OCI-LY7 (cell line): Measurements from ENCODE around the gene LBR. TPM values are rescaled to one million over a fixed set of nuclear protein-coding genes. Genes with fewer than 3 reads are reported as not detected.

Experiments
- BruUV-seq: library from RNA; stranded (reverse); fragments of 400-500 nt; replicated peaks from 2 replicates; lab custom pipeline; 2021; lab: Mats Ljungman, UMichigan
- CTCF ChIA-PET: fragments of 300-600 bp; sonication (Branson Sonifier 250); formaldehyde crosslinking; loops from one replicate; lab custom pipeline; 2022; ENCODE audit warnings: antibody characterized with exemption; ENCODE audit not compliant: unreplicated experiment; lab: Charles Lee
- POLR2A ChIA-PET: fragments of 300-600 bp; sonication (Branson Sonifier 250); formaldehyde crosslinking; loops from one replicate; lab custom pipeline; 2022; ENCODE audit warnings: antibody characterized with exemption; lab: Charles Lee
- DNase-seq: peaks from one replicate; pipeline ENCODE4 v3.0.0-alpha.2; 2015; ENCODE audit warnings: low spot score
- H2AFZ ChIP-seq: fragments of 200-600 bp; sonication (generic), shearing (Covaris generic); 2 replicates; pipeline ENCODE4 v1.6.1; 2014; ENCODE audit warnings: mild to moderate bottlenecking, antibody characterized with exemption, low read length, moderate library complexity
- H3K27ac ChIP-seq: fragments of 200-600 bp; sonication (generic); 2 replicates; pipeline ENCODE4 v1.5.1; 2014; ENCODE audit warnings: mixed run types, low read depth, mild to moderate bottlenecking, moderate library complexity, low read length, inconsistent platforms; ENCODE audit not compliant: poor library complexity, severe bottlenecking
- H3K36me3 ChIP-seq: fragments of 200-600 bp; sonication (generic); 2 replicates; pipeline ENCODE4 v1.6.1; 2014; ENCODE audit warnings: mild to moderate bottlenecking, antibody characterized with exemption, low read length, moderate library complexity, mixed read lengths; ENCODE audit not compliant: insufficient read depth
- H3K4me1 ChIP-seq: fragments of 200-600 bp; sonication (generic); 2 replicates; pipeline ENCODE4 v1.5.1; 2014; ENCODE audit warnings: mild to moderate bottlenecking, low read length; ENCODE audit not compliant: insufficient read depth, poor library complexity, severe bottlenecking
- H3K4me2 ChIP-seq: fragments of 200-600 bp; sonication (generic); 2 replicates; pipeline ENCODE4 v1.6.1; 2014; ENCODE audit warnings: mild to moderate bottlenecking, low read length
- H3K4me3 ChIP-seq: fragments of 200-600 bp; sonication (generic); 2 replicates; pipeline ENCODE4 v1.5.1; 2014; ENCODE audit warnings: mild to moderate bottlenecking, low read depth, low read length; ENCODE audit not compliant: poor library complexity, severe bottlenecking
- H3K79me2 ChIP-seq: fragments of 200-600 bp; sonication (generic); 2 replicates; pipeline ENCODE4 v1.6.1; 2016; ENCODE audit warnings: low read depth, mild to moderate bottlenecking, low read length, moderate library complexity, mixed read lengths; ENCODE audit not compliant: insufficient read depth
- H3K9me2 ChIP-seq: fragments of 200-600 bp; sonication (generic); 2 replicates; pipeline ENCODE4 v1.6.1; 2016; ENCODE audit warnings: mild to moderate bottlenecking, low read length, mixed read lengths; ENCODE audit not compliant: insufficient read depth
- H3K9me3 ChIP-seq: fragments of 200-600 bp; sonication (generic); 2 replicates; pipeline ENCODE4 v1.6.1; 2014; ENCODE audit warnings: mild to moderate bottlenecking, mixed run types, low read length, mixed read lengths
- H4K20me1 ChIP-seq: fragments of 200-600 bp; sonication (generic); 2 replicates; pipeline ENCODE4 v1.6.1; 2014; ENCODE audit warnings: mild to moderate bottlenecking, antibody characterized with exemption, low read length, moderate library complexity, mixed read lengths; ENCODE audit not compliant: insufficient read depth
- EZH2phosphoT487 ChIP-seq: fragments of 200-600 bp; sonication (generic); IDR thresholded peaks from 2 replicates; pipeline ENCODE4 v1.6.1; 2018; ENCODE audit warnings: low read depth, borderline replicate concordance, mild to moderate bottlenecking, mixed run types, antibody characterized with exemption, low read length, moderate library complexity, mixed read lengths
- intact Hi-C: fragments of 100-400 bp; cut with micrococcal nuclease; formaldehyde crosslinking; loops from one replicate; pipeline ENCODE4 v1.10.0; 2022; ENCODE audit not compliant: unreplicated experiment
- total RNA-seq, 2 experiments: library from RNA; depleted of rRNA in 1 of 2; stranded (reverse); fragments of >200 nt in 1 of 2; shearing (Covaris generic) in 1 of 2; gene quantifications; 2 replicates each; pipeline ENCODE4 v1.2.3, GENCODE V29; 2014 to 2022
- TF ChIP-seq, protein P1 (sequence below): fragments of 200-600 bp; sonication (generic); conservative IDR thresholded peaks from 2 replicates; pipeline ENCODE4 v1.5.1; 2014; ENCODE audit warnings: mild to moderate bottlenecking, antibody characterized with exemption, low read length, moderate library complexity, mixed read lengths

The LBR gene
- total RNA-seq, 2 experiments from 2014 or later: 117 to 288 TPM

DNA sequence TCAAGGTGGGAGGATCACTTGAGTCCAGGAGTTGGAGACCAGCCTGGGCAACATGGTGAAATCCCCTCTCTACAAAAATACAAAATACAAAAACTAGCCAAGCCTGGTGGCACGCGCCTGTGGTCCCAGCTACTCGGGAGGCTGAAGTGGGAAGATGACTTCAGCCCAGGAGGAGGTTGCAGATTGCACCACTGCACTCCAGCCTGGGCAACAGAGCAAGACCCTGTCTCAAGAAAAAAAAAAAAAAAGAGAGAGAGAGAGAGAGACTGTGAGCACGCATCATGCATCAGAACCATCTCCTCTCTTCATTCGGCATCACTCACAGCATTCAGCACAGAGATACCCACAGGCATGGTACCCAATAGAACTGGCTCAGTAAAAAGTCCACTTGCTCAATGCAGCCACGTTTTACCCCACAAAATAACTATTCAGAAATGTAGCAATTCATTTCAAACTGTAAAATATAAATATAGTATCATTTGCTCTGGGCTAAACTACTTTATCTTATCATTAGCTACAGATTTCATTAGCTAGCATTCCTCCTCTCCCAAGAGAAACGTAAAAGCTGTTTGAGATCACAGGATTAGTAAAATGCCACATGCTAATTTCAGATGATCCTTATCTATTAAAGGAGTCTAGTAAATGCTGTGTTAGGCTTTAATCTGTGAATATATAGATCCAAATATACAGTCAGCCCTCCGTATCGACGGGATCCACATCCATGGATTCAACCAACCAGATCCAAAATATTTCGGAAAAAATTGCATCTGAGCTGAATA, 11.7 kb downstream of the LBR start:
- TF ChIP-seq, protein P1, sequence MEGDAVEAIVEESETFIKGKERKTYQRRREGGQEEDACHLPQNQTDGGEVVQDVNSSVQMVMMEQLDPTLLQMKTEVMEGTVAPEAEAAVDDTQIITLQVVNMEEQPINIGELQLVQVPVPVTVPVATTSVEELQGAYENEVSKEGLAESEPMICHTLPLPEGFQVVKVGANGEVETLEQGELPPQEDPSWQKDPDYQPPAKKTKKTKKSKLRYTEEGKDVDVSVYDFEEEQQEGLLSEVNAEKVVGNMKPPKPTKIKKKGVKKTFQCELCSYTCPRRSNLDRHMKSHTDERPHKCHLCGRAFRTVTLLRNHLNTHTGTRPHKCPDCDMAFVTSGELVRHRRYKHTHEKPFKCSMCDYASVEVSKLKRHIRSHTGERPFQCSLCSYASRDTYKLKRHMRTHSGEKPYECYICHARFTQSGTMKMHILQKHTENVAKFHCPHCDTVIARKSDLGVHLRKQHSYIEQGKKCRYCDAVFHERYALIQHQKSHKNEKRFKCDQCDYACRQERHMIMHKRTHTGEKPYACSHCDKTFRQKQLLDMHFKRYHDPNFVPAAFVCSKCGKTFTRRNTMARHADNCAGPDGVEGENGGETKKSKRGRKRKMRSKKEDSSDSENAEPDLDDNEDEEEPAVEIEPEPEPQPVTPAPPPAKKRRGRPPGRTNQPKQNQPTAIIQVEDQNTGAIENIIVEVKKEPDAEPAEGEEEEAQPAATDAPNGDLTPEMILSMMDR: no peak
- no peak for TF ChIP-seq EZH2phosphoT487
- Histone ChIP-seq H3K9me3 (no peaks in the 10 kb centered on the region), H2AFZ (no peak overlapping the region), H4K20me1 (peaks cover 12% of the 10 kb centered on the region), H3K4me2 (no peak overlapping the region), H3K9me2 (no peaks in the 10 kb centered on the region), H3K4me3 (no peak overlapping the region), H3K4me1 (no peaks in the 10 kb centered on the region), H3K79me2 (peaks cover 93% of the 10 kb centered on the region), H3K27ac (no peak overlapping the region), H3K36me3 (peaks cover 100% of the 10 kb centered on the region)
- ChIA-PET POLR2A (interaction anchor here (0.6 to 5.0 kb wide), 2 partner anchors 9 to 16 kb away, joined by 3 to 30 read pairs; no protein-coding TSS in a partner anchor), CTCF (no interaction called here)
- intact Hi-C loops: no loop called here
- no peak for DNase-seq
- BruUV-seq: no TSS peak

DNA sequence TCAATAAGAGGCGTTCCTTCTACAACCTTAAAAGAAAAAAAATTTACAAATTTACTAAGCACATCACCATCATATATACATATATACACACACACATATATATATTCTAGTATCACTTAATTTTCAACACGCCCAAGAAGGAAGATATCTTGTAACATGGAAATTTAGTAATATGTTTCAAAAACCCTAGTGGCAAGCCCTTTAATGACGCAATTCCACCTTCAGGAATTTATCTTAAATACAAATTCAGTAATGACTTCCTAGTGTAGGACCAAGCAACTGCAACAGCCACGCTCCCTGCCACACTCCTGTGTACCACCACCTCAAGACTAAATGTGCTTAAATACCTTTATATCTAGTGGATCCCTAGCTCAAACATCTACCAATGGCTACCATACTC, 12.5 kb downstream of the LBR start:
- H3K4me3 ChIP-seq: no peak overlapping the region
- ChIA-PET CTCF (no interaction called here), POLR2A (interaction anchor here (0.6 to 5.0 kb wide), 2 partner anchors 10 to 241 kb away, joined by 3 to 30 read pairs; no protein-coding TSS in a partner anchor)
- H3K9me3 ChIP-seq: no peaks in the 10 kb centered on the region
- DNase-seq: no peak
- peaks cover 100% of the 10 kb centered on the region for H3K36me3 ChIP-seq
- no peaks in the 10 kb centered on the region for H3K4me1 ChIP-seq
- no peak overlapping the region for H3K4me2 ChIP-seq
- H3K79me2 ChIP-seq: peaks cover 92% of the 10 kb centered on the region
- intact Hi-C loops: no loop called here
- no peak overlapping the region for H3K27ac ChIP-seq
- no peak for TF ChIP-seq EZH2phosphoT487
- TF ChIP-seq, protein P1: no peak
- H4K20me1 ChIP-seq: peaks cover 6% of the 10 kb centered on the region
- BruUV-seq: no TSS peak
- no peaks in the 10 kb centered on the region for H3K9me2 ChIP-seq
- H2AFZ ChIP-seq: no peak overlapping the region
